Stomach (tissue), 9 donors: Measurements from ENCODE around the gene PDCD2. TPM values are rescaled to one million over a fixed set of nuclear protein-coding genes. Genes with fewer than 3 reads are reported as not detected.
"Not testable (repeated sequence)": the region's sequence is repeated elsewhere in the genome, so short reads cannot be mapped to it uniquely, and the experiment has no call there.

Experiments used
- DNase-seq, 2 donors: peaks; one replicate each; pipeline versions ENCODE4 v3.0.0 to v3.0.0-alpha.2; 2013 to 2019
- H3K27ac ChIP-seq, 5 donors: fragments of 200-600 bp in 4 of 5; sonication (generic) in 4 of 5; one replicate each; pipeline ENCODE4 v1.5.1; 2013 to 2019; ENCODE audit warnings: mild to moderate bottlenecking in 1 of 5, moderate library complexity in 1 of 5
- H3K27me3 ChIP-seq, 3 donors: fragments of 200-600 bp; sonication (generic); one replicate each; pipeline ENCODE4 v1.5.1; 2017 to 2019; ENCODE audit warnings: mixed run types in 1 of 3
- H3K36me3 ChIP-seq, 4 donors: fragments of 200-600 bp; sonication (generic); 1 replicate in 3 of 4; 2 replicates in 1 of 4; pipeline ENCODE4 v1.5.1; 2016 to 2019
- H3K4me1 ChIP-seq, 4 donors: fragments of 200-600 bp; sonication (generic); one replicate each; pipeline ENCODE4 v1.5.1; 2016 to 2019
- H3K4me3 ChIP-seq, 4 donors: fragments of 200-600 bp; sonication (generic) in 3 of 4; one replicate each; pipeline ENCODE4 v1.5.1; 2016 to 2019; ENCODE audit warnings: mild to moderate bottlenecking in 1 of 4
- H3K9me3 ChIP-seq, 4 donors: fragments of 200-600 bp; sonication (generic); one replicate each; pipeline ENCODE4 v1.5.1; 2016 to 2019
- POLR2A ChIP-seq, 4 donors: fragments of 450-650 bp; IDR thresholded peaks; one replicate each; pipeline ENCODE4 v1.6.1; 2016; ENCODE audit warnings: antibody characterized with exemption in 4 of 4, control low read depth in 2 of 4, mild to moderate bottlenecking in 1 of 4, moderate library complexity in 1 of 4
- POLR2AphosphoS5 ChIP-seq, 3 donors: sonication (generic); formaldehyde crosslinking; IDR thresholded peaks; one replicate each; pipeline ENCODE4 v1.6.1; 2016; ENCODE audit warnings: antibody characterized with exemption in 3 of 3
- WGBS, 5 donors: extraction: QIAGEN DNeasy Blood & Tissue Kit in 3 of 5; methylation state at CpG; one replicate each; pipeline versions ENCODE4 v1.1.5 to v1.1.7; 2013 to 2018; 5-methylcytosine and 5-hydroxymethylcytosine counted together
- intact Hi-C: fragments of 100-400 bp; cut with DNase I; formaldehyde crosslinking; loops from one replicate; pipeline ENCODE4 v1.15.1; 2023; ENCODE audit warnings: low total_unique reads
- polyA plus RNA-seq, 3 donors: library from polyadenylated mRNA; stranded (reverse); fragments of 200-250 nt; gene quantifications; one replicate each; pipeline ENCODE4 v1.2.3, GENCODE V29; 2013
- total RNA-seq, 5 donors: library from RNA; depleted of rRNA; stranded (reverse); fragments of >200 nt; gene quantifications; one replicate each; pipeline versions ENCODE4 v1.1.0 to v1.2.3, GENCODE V29; 2014 to 2016
- TF ChIP-seq, protein P1 (sequence below), 7 experiments: fragments of 450-650 bp in 4 of 7; fragments of 200-600 bp in 3 of 7; sonication (generic) in 3 of 7; IDR thresholded peaks; one replicate each; pipeline ENCODE4 v1.5.1; 2016 to 2019; ENCODE audit warnings: antibody characterized with exemption in 7 of 7, control low read depth in 2 of 7, mild to moderate bottlenecking in 1 of 7
- donor health status: healthy with polysubstance abuse.
- donor health status: Bipolar disorder and iron deficiency.
- donor health status: healthy.

The PDCD2 gene
- total and polyA plus RNA-seq, 8 donors = 38.2 to 209 (median 68.0) TPM

DNA sequence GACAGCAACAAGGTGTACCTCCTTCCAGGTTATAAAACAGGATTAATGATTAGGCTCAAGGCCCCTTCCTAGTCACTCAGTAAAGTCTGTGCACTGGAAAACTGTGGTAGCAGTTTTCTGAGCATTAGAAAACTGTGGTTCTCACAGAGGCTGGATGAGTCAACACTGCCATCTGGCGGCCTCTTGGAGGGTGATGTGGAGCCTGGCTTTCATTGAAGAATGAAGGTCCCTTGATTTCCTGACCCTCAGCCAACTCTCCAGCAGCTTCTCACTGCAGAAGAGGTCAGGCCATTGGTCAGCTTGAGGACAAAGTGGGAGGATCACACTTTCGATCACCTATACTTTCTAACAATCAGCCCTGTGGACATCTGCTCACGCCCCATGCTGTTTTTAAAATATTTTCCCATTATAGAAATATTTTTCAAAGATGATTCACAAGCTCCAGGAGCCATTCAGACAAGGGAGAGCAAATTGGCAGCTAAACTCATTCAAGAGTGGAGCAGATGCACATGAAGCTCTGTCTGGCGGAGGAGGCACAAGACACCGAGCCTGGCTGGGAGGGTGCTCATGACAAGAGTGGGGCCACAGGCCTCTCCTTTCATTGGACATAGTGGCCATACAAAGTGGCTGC, 54.5 kb downstream of the PDCD2 start:
- Histone ChIP-seq H3K36me3 (peaks cover 17 to 36% (median 33%) of the 10 kb centered on the region in 4 donors), H3K27me3 (no peaks in the 10 kb centered on the region), H3K9me3 (no peaks in the 10 kb centered on the region), H3K27ac (no peak overlapping the region), H3K4me3 (no peak overlapping the region), H3K4me1 (no peaks in the 10 kb centered on the region)
- DNase-seq = peak; percentile 83 to 92
- WGBS, 5 donors = 37 to 50% (median 48%) methylated on average over 4 to 5 of the region's 5 CpGs
- TF ChIP-seq POLR2A (IDR thresholded peaks at IDR 0.05) = no peak
- TF ChIP-seq, protein P1, sequence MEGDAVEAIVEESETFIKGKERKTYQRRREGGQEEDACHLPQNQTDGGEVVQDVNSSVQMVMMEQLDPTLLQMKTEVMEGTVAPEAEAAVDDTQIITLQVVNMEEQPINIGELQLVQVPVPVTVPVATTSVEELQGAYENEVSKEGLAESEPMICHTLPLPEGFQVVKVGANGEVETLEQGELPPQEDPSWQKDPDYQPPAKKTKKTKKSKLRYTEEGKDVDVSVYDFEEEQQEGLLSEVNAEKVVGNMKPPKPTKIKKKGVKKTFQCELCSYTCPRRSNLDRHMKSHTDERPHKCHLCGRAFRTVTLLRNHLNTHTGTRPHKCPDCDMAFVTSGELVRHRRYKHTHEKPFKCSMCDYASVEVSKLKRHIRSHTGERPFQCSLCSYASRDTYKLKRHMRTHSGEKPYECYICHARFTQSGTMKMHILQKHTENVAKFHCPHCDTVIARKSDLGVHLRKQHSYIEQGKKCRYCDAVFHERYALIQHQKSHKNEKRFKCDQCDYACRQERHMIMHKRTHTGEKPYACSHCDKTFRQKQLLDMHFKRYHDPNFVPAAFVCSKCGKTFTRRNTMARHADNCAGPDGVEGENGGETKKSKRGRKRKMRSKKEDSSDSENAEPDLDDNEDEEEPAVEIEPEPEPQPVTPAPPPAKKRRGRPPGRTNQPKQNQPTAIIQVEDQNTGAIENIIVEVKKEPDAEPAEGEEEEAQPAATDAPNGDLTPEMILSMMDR (IDR thresholded peaks at IDR 0.05) = peak in 5 of 7 experiments; percentile 40 to 84 (median 66)
- intact Hi-C loops = loop anchor here (10.0 kb wide), 2 partner anchors 705 to 735 kb away; no protein-coding TSS in a partner anchor

GRCh38 chr6:170527995-170528394, 56.4 kb downstream of the PDCD2 start:
- not testable (repeated sequence) for H3K27ac ChIP-seq, H3K4me3 ChIP-seq, H3K4me1 ChIP-seq, H3K9me3 ChIP-seq, DNase-seq, H3K27me3 ChIP-seq
- peaks cover 10 to 16% (median 13%) of the 10 kb centered on the region in 4 donors for H3K36me3 ChIP-seq
- intact Hi-C loops = loop anchor here (10.0 kb wide), 2 partner anchors 703 to 733 kb away; no protein-coding TSS in a partner anchor
- WGBS, 5 donors = 89 to 94% (median 90%) methylated on average over 5 of the region's 5 CpGs

DNA sequence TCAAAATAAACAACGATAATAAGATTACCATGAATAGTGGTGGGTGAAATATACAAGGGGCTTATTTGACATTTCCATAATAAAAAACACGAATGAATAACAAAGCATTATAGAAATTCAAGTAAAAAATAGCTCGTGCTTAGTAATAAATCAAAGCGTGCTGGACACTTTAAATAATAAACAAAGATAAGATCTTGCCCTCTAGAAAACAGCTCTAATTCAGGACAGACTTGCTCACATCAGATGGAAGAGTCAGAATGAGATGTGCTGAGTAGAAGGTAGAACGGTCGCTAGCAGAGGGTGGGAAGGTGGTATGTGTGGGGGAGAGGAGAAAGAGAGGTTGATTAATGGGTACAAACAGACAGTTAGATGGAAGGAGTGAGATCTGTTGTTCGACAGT, 58.6 kb downstream of the PDCD2 start:
- WGBS, 5 donors = 68 to 74% (median 71%) methylated on average over 7 of the region's 7 CpGs
- Histone ChIP-seq H3K4me3 (no peak overlapping the region), H3K27ac (no peak overlapping the region), H3K36me3 (no peaks in the 10 kb centered on the region), H3K27me3 (no peaks in the 10 kb centered on the region), H3K4me1 (no peaks in the 10 kb centered on the region), H3K9me3 (no peaks in the 10 kb centered on the region)
- no peak for DNase-seq
- TF ChIP-seq, protein P1 (IDR thresholded peaks at IDR 0.05) = no peak
- TF ChIP-seq POLR2AphosphoS5 (IDR thresholded peaks at IDR 0.05) = no peak
- intact Hi-C loops = loop anchor here (10.0 kb wide), 2 partner anchors 701 to 731 kb away; no protein-coding TSS in a partner anchor

Other genes starting within 250 kb of the PDCD2 start
- gene PSMB1, start 31.3 kb downstream of the PDCD2 start, total RNA-seq = 100 to 1,000 TPM in 3 of 5 donors, 10 to 100 TPM in 2; 36.5 to 294 (median 112) TPM
- 100 to 1,000 TPM; 206 to 304 (median 263) TPM for gene PSMB1, start 31.3 kb downstream of the PDCD2 start, polyA plus RNA-seq
- 10 to 100 TPM; 12.2 to 50.2 (median 17.7) TPM for gene TBP, start 30.3 kb downstream of the PDCD2 start, total RNA-seq
- gene TBP, start 30.3 kb downstream of the PDCD2 start, polyA plus RNA-seq = 1 to 10 TPM; 6.2 to 9.3 (median 8.5) TPM